Measurements from ENCODE around the gene CDC42BPB.

CDC42BPB gene

GRCh38 chr14:103014466-103015228 lies 42.7 kb downstream of the CDC42BPB start (continued):
- TF ChIP-seq, protein P1, sequence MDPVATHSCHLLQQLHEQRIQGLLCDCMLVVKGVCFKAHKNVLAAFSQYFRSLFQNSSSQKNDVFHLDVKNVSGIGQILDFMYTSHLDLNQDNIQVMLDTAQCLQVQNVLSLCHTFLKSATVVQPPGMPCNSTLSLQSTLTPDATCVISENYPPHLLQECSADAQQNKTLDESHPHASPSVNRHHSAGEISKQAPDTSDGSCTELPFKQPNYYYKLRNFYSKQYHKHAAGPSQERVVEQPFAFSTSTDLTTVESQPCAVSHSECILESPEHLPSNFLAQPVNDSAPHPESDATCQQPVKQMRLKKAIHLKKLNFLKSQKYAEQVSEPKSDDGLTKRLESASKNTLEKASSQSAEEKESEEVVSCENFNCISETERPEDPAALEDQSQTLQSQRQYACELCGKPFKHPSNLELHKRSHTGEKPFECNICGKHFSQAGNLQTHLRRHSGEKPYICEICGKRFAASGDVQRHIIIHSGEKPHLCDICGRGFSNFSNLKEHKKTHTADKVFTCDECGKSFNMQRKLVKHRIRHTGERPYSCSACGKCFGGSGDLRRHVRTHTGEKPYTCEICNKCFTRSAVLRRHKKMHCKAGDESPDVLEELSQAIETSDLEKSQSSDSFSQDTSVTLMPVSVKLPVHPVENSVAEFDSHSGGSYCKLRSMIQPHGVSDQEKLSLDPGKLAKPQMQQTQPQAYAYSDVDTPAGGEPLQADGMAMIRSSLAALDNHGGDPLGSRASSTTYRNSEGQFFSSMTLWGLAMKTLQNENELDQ (tag by site-specific recombination; IDR thresholded peaks at IDR 0.05; ENCODE audit: low read depth), result no peak
- TF ChIP-seq GLIS1 (tag by site-specific recombination; IDR thresholded peaks at IDR 0.05), result peak; percentile 62
- no peak; the same call in 1 of the 2 replicates for TF ChIP-seq ZNF398 (tag by site-specific recombination; IDR thresholded peaks at IDR 0.05)
- no peak for TF ChIP-seq SCRT1 (tag by site-specific recombination; IDR thresholded peaks at IDR 0.05; ENCODE audit: borderline replicate concordance)

GRCh38 chr14:103013028-103013427 lies 44.3 kb downstream of the CDC42BPB start:
- peaks cover 4 to 17% of the 10 kb centered on the region in 2 experiments; a peak in 2 of 3 replicates for H3K36me3 ChIP-seq (ENCODE audit: control insufficient read depth in 2 of 2, insufficient read depth in 1 of 2, low read length in 2 of 2)
- H3K9me3 ChIP-seq (ENCODE audit: control insufficient read depth, insufficient read depth, low read depth, low read length), result no peaks in the 10 kb centered on the region
- CTCF ChIA-PET, result no interaction called here
- H3K27ac ChIP-seq (ENCODE audit: extremely low read depth, low read depth, low read length), result no peak overlapping the region
- POLR2A ChIA-PET, result no interaction called here
- peaks cover 14% of the 10 kb centered on the region for H3K4me1 ChIP-seq (ENCODE audit: control insufficient read depth, insufficient read depth, low read length)
- no peak overlapping the region for H3K4me3 ChIP-seq (ENCODE audit: low read depth, low read length)
- TF ChIP-seq, protein P2, sequence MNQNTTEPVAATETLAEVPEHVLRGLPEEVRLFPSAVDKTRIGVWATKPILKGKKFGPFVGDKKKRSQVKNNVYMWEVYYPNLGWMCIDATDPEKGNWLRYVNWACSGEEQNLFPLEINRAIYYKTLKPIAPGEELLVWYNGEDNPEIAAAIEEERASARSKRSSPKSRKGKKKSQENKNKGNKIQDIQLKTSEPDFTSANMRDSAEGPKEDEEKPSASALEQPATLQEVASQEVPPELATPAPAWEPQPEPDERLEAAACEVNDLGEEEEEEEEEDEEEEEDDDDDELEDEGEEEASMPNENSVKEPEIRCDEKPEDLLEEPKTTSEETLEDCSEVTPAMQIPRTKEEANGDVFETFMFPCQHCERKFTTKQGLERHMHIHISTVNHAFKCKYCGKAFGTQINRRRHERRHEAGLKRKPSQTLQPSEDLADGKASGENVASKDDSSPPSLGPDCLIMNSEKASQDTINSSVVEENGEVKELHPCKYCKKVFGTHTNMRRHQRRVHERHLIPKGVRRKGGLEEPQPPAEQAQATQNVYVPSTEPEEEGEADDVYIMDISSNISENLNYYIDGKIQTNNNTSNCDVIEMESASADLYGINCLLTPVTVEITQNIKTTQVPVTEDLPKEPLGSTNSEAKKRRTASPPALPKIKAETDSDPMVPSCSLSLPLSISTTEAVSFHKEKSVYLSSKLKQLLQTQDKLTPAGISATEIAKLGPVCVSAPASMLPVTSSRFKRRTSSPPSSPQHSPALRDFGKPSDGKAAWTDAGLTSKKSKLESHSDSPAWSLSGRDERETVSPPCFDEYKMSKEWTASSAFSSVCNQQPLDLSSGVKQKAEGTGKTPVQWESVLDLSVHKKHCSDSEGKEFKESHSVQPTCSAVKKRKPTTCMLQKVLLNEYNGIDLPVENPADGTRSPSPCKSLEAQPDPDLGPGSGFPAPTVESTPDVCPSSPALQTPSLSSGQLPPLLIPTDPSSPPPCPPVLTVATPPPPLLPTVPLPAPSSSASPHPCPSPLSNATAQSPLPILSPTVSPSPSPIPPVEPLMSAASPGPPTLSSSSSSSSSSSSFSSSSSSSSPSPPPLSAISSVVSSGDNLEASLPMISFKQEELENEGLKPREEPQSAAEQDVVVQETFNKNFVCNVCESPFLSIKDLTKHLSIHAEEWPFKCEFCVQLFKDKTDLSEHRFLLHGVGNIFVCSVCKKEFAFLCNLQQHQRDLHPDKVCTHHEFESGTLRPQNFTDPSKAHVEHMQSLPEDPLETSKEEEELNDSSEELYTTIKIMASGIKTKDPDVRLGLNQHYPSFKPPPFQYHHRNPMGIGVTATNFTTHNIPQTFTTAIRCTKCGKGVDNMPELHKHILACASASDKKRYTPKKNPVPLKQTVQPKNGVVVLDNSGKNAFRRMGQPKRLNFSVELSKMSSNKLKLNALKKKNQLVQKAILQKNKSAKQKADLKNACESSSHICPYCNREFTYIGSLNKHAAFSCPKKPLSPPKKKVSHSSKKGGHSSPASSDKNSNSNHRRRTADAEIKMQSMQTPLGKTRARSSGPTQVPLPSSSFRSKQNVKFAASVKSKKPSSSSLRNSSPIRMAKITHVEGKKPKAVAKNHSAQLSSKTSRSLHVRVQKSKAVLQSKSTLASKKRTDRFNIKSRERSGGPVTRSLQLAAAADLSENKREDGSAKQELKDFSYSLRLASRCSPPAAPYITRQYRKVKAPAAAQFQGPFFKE (tag by site-specific recombination; IDR thresholded peaks at IDR 0.05; ENCODE audit: borderline replicate concordance), result no peak
- TF ChIP-seq ZFP41 (tag by site-specific recombination; IDR thresholded peaks at IDR 0.05; ENCODE audit: borderline replicate concordance) (no peak), BCL11B (tag by site-specific recombination; IDR thresholded peaks at IDR 0.05; ENCODE audit: low read depth) (no peak), ZNF24 (tag by site-specific recombination; IDR thresholded peaks at IDR 0.05) (no peak), OVOL3 (tag by site-specific recombination; IDR thresholded peaks at IDR 0.05) (no peak), ZNF585B (tag by site-specific recombination; IDR thresholded peaks at IDR 0.05) (no peak), ZNF843 (tag by site-specific recombination; IDR thresholded peaks at IDR 0.05) (no peak), BCL6B (tag by site-specific recombination; IDR thresholded peaks at IDR 0.05) (no peak), SP3 (tag by site-specific recombination; IDR thresholded peaks at IDR 0.05) (no peak), KLF7 (tag by site-specific recombination; IDR thresholded peaks at IDR 0.05; ENCODE audit: borderline replicate concordance) (no peak), ZSCAN30 (tag by site-specific recombination; IDR thresholded peaks at IDR 0.05) (no peak), ZIC2 (tag by site-specific recombination; IDR thresholded peaks at IDR 0.05) (no peak), ZFP37 (tag by site-specific recombination; IDR thresholded peaks at IDR 0.05) (no peak), ZFP3 (tag by site-specific recombination; IDR thresholded peaks at IDR 0.05; ENCODE audit: low read depth) (no peak), ZSCAN23 (tag by site-specific recombination; IDR thresholded peaks at IDR 0.05) (no peak), ZNF423 (tag by site-specific recombination; IDR thresholded peaks at IDR 0.05) (no peak), ZNF133 (tag by site-specific recombination; IDR thresholded peaks at IDR 0.05) (no peak)
- TF ChIP-seq, protein P3, sequence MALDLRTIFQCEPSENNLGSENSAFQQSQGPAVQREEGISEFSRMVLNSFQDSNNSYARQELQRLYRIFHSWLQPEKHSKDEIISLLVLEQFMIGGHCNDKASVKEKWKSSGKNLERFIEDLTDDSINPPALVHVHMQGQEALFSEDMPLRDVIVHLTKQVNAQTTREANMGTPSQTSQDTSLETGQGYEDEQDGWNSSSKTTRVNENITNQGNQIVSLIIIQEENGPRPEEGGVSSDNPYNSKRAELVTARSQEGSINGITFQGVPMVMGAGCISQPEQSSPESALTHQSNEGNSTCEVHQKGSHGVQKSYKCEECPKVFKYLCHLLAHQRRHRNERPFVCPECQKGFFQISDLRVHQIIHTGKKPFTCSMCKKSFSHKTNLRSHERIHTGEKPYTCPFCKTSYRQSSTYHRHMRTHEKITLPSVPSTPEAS (tag by site-specific recombination; IDR thresholded peaks at IDR 0.05), result no peak
